GM21381 (cell line): ENCODE results near the gene COL23A1.
"Not testable (repeated sequence)": the region's sequence is repeated elsewhere in the genome, so short reads cannot be mapped to it uniquely, and the experiment has no call there.

ENCODE experiments used
- ATAC-seq: cut with Tn5 transposase; IDR thresholded peaks from one replicate; pipeline ENCODE4 v1.9.1; 2021; ENCODE audit warnings: mild to moderate bottlenecking, moderate library complexity; ENCODE audit not compliant: unreplicated experiment

The COL23A1 gene

DNA sequence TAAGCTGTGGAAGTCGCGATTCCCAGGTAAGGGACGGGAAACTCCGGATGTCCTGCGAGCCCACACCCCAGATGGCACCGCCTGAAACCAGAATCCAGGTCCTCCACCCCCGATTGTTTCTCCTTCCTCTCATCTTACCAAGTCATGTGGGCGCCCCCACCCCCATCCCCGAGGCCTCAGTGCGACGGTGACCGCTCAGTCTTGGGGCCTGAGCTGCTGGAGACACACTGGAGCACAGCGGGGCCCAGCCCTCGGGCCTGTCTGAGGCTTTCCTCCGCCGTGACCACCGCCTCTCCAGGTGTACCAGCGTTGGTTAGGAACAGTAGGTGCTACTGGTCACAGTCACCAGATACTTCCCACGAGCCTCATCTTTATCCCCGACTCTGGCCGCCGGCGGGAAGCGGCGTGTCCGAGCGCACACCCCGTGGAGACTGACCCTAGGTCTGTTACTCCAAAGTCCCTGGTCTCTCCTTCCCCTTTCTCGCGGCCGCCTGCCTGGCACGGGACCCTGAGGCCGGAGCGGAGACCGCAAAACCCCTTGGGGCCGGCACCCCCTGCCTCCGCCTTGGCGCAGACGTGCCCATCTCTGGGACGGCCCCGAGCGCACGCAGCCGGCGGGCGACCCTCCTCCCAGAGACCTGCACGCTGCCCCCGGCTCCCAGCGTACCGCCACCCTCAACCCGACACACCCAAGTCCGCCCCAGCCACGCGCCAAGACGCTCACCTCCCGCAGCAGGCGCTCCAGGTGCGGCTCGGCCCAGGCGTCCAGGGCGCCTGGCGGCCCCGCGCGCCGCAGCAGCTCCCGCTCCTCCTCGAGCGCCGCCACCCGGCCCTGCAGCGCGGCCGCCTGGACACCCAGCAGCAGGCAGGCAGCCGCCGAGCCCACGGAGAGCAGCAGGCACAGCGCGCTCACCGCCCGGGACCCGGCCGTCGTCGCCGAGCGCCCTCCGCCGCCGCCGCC lies 733 bp downstream of the COL23A1 start:
- ATAC-seq, result peak; percentile 25

DNA sequence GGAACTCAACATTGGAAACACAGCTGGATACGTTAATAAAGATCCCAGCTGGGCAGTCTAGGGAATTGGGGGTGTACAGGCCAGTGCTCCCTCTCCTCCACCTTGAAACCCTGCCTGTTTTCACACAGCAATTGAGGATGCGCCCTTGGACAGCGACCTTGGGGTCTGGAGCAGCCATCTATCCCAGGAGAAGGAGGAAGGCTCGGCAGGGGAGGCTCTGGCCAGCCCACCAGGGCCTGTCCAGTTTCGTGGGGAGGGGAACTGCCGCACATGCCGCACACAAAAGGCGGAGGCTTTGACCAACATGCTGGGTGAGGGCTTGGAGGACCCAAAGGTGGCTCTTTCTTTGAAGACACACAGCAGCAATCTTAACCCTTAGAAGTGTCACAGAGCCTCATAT lies 1.4 kb downstream of the COL23A1 start:
- no peak for ATAC-seq

DNA sequence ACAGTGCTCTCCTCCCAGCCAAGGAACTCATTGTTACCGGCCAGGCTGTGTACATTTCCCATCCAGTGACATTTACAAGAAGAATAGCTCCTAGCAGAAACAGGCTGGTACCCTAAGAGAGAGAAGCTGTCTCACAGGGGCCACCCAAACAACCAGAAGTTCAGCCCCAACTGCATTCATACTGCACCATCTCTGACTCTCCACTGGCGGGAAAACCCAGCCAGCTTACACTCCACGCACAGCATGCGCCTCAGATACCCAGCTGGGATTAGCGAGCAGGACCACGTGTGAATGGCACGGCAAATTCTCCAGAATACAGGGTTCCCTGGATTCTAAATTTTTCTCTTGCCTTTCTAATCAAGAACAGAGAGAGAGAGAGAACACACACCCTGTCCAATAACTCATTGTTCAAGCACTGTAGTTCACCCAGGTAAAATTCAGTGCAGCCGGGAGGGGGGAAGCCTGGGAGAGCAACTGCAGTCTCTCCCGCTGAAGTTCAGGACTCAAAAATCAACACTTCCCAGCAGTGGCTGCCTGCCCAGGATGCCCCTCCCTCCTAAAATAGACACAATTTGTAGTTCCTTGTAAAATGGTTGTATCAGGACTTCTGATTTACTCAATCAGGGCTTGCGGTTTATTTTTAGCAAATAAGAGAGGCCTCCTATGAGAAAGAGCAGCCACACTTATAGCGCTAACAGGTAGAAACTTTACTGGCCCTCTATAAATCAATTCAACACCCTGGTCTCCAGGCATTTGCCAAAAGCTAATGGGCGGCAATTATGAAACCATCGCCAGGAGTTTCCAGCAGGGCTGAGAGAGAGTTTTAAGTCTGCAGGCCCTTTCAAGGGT lies 2.2 kb downstream of the COL23A1 start:
- ATAC-seq, result no peak

DNA sequence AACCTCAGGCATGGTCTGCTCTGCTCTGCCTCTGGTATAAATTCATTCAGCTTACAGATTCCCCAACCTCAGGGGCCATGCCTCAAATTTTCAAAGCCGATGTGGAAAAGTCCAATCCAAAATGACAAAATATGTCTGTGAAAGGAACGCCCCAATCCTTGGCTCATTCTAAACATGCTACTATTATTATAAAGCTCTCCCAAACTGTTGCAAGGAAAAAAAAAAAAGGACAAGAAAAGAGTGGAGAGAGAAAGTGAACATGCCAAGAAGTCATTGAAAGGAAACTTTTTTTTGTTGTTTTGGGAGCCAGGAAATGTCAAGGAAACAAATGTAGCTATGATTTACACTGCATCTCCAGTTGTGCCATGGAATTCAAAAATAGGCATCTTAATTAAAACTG lies 3.8 kb downstream of the COL23A1 start:
- no peak for ATAC-seq

DNA sequence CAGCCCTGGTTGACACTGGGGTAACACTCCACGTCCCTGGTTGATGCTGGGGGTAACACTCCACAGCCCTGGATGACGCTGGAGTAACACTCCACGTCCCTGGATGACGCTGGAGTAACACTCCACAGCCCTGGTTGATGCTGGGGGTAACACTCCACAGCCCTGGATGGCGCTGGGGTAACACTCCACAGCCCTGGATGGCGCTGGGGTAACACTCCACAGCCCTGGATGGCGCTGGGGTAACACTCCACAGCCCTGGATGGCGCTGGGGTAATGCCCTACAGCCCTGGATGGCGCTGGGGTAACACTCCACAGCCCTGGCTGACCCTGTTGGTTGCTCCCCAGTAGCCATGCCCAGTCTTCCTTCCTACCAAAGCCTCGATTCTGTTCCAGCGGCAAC lies 4.8 kb downstream of the COL23A1 start:
- not testable (repeated sequence) for ATAC-seq

DNA sequence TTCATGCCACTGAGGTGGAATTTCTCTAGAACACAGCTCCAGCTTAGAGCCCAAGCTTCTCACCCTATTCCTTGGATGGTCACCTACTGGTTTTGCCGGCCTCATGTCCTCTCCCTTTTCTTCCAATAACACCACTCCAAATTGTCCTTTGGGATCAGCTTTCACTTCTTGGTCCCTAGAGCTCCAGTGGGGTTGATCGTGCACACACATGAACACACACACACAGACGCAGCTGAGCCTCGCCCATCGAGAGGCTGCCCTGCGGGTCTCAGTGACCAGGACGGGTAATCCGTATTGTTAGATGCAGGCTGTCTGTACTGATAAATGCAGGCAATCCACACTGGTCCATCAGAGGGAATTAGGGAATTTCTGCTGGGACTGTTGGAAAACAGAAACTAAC lies 6.9 kb downstream of the COL23A1 start:
- no peak for ATAC-seq

DNA sequence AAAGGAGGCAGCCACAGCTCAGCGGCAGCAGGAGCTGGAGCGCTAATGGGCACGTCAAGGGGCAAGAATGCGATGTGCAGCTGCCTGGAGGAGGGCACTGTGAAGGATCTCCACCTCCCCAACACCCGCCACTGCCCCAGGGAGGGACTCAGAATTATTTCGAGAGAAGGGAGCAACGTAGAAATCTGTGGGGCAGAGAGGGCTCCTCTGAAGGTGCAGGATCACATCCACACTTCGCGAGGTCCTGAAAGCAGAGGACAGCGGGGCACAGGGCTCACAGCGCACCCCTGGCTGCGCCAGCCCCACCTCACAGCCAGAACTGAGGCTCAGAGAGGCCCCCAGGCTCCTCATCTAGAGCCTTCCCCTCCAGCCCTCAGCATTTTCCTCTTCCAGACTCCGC lies 7.9 kb downstream of the COL23A1 start:
- no peak for ATAC-seq

DNA sequence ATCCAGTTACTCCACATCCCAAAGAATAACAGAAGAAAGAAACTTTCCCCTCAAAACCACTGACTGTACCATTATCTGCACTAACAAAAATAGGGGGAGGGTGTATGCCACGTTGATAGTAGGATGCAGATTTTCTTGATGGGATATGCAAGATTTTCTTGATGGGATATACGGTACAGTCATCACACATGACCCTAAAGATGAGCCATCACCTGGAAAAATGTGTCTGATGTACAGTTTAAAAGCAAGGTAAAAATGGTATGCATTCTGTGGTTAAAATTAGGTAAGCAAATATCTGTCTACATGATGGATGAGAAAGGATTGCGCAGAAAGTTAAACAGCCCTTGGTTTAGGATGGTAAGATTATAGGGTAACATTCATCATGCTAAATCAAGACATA lies 8.6 kb downstream of the COL23A1 start:
- no peak for ATAC-seq

DNA sequence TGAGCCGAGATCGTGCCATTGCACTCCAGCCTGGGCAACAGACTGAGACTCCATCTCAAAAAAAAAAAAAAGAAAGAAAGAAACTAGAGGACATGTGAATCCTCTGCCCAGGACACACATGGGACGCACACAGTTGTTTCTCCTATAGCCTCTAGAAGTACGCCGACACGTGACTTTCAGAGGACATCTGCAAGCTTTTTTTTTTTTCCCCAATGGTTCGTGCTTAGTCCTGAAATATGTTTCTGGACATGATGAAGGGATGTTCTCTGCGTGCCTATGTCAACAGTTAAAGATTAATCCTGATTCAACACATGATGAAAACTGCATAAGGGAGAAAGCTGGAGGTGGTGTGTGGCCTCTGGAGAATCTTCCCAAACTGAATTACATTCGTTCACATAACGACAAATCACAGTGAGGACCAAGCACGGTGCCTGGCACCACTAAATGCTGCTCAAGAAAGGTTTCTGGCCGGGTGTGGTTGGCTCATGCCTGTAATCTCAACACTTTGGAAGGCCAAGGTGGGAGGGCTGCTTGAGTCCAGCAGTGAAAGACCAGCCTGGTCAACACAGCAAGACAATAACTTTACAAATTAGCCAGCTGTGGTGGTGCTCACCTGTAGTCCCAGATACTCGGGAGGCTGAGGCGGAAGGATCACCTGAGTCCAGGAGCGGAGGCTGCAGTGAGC lies 9.8 kb downstream of the COL23A1 start:
- no peak for ATAC-seq

DNA sequence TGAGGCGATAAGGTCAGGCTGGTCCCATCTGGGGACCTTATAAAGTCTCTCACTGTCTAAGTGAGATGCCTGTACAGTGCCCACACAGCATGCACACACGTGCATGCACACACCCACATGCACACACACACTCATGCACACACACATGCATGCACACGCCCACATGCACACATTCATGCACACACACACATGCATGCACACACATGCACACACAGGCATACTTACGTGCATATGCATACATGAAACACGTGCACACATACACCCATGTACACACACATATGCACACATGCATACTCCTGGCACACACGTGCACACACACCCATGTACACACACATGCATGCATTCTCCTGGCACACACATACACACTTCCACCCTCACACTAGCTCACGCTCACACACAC lies 12.2 kb downstream of the COL23A1 start:
- ATAC-seq, result no peak

DNA sequence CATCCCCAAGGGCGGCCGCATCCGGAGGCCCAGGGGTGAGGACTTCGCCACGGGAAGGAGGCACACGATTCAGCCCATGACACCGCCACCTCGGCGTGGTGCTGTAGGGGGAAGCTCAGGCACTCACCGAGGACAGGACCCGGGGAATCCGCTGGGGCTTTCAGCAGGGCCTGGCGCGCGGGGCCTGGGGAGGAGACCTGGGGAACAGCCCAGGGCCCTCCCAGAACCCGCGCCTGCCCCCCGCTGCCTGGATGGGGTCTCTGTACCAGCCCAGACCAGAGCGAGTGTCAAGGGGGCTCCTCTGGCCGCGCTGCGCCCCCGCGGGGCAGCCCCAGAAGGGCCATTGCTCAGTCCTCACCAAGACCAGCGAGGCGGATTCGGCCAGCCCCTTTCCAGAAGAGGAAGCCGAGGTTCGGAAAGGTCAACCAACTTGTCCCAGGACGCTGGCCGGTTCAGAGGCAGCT lies 12.8 kb downstream of the COL23A1 start:
- no peak for ATAC-seq

DNA sequence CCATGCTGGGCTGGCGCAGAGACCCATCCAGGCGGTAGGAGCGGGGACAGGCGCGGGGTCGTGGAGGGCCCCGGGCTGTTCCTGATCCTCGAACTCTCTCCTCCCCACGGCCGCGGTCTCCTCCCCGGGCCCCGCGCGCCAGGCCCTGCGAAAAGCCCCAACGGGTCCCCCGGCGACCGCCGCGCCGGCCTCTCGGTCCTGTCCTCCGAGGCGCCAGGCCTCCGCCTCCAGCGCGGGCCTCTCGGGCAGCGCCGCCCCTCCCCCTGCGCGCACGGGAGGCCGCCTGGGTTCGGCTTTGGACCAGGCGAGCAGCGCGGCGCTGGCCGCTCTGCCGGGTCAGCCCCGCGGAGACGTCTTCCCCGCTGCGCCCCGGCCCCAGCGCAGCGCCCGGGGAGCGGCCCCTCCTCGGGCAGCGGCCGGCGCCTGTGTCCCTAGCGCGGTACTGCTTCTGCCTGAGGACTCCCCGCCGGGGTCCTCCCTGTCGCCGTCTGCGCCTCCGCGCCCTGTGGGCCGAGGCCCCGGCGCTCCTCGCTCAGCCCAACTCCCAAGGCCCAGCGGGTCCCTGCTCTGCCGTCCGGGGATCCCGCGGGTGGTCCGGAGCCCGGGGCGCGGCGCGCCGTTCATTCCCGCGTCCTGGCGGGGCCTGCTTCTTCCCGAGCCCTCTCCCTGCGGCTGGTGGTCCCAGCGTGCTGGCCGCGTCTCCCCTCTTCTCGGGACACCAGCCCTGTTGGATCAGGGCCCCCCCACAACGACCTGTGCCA lies 13.4 kb downstream of the COL23A1 start:
- ATAC-seq, result no peak

DNA sequence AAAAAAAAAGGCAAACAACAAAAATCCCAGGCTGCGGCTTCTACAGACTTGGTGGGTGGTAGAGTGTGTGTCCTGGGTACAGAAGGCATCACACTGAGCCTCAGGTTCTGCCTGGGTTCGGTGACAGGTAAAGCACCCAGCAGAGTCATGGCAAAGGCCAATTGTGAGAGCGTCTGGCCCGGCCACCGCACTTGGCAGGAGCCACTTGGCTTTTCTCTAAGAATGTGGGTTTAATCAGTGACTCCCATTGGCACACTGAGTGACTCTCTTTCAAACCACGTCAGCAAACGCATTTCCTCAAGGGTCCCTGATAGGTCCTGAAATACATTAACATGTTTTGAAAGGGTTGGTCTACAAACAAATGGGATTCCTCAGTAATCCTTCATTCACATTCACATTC lies 17.0 kb downstream of the COL23A1 start:
- no peak for ATAC-seq

DNA sequence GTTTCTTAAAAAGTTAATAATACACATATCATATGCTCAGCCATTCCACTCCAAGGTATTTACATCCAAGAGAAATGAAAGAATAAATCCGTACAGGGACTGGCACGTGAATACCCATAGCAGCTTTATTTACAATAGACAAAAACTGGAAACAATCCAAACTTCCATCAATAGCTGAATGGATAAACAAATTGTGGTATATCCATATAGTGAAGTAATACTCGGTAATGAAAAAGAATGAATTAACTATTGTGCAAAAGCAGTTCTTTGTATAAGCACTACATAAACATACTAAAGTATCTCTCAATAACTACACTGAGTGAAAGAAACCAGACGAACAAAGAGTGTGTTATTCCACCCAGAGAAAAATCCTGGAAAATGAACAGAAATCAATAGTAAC lies 17.6 kb downstream of the COL23A1 start:
- ATAC-seq, result no peak

DNA sequence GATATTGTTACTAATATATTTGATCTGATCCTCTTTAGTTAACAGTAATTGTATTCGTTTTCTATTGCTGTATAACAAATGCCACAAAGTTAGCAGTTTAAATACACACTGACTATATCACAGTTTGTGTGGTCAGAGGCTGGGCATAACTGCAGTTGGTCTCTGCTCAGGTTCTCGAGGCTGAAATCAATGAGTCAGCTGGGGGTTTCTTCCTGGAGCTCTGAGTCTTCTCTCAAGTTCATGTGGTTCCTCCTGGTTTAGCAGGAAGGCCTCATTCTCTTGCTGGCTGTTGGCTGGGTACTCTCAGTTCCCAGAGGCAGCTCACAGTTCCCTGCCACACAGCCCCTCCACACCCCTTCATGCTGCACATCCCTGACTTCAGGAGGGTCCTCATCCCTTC lies 20.7 kb downstream of the COL23A1 start:
- ATAC-seq, result no peak

DNA sequence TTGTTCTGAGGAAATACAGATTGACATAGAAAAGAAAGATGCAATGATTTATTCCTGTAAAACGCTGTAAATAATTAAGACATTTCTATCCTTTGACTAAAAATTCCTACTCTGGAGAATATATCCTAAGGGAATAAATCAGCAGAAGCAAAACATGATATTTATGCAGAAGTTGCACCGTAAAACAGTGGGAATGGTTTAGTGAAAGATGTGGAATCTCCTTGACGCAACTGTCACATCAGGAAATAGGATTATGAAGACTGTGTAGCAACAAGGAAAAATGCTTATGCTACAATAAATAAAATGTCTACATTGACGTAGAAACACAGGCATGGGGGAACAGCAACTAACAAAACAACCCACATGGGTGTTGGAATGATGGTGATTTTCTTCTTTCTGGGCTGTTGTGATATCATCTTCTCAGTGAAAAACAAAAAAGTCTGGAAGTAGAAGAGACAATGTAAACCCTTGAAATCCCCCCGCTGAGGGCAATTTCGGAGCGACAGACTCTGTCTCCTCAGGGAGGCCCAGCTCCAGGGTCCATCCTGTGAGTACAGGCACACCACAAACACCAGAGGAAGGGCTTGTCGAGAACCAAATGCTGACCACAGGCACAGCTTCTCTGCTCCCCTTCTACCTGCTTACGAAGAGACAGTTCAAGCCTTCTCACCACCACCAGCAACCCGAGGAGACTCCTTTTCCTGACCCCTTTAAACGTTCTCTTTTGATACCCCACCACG lies 25.2 kb downstream of the COL23A1 start:
- no peak for ATAC-seq

DNA sequence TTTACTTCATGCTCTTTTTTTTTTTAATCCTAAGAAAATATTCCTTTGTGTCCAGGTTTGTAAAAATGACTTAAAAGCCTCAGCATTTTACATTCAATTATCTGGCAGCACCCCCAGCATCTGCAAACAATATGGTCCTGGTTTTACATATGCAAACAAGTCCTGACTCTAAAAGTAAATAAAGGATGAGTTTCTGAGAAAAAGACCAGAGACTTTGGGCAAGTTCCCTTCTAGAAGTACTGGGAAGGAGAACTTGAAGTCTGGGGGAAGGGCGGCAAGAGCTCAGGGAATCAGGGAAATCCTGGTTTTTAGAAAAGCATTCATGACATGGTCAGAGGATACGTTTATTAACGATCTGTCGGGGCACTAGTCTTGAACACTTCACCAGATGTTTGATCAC lies 25.8 kb downstream of the COL23A1 start:
- ATAC-seq, result no peak

DNA sequence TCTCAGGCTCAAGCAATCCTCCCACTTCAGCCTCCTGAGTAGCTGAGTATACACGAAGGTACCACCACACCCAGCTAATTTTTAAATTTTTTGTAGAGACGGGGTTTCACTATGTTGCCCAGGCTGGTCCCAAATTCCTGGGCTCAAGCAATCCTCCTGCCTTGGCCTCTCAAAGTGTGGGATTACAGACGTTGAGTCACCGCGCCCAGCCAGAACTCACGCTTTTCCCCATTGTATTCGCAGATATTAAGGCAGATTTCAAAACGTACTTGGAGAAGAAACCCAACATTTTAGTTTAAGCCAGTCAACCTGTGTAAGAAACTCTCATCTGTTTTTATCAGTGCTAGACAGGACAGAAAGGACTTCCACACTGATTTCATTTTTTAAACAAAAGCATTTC lies 26.6 kb downstream of the COL23A1 start:
- ATAC-seq, result no peak

DNA sequence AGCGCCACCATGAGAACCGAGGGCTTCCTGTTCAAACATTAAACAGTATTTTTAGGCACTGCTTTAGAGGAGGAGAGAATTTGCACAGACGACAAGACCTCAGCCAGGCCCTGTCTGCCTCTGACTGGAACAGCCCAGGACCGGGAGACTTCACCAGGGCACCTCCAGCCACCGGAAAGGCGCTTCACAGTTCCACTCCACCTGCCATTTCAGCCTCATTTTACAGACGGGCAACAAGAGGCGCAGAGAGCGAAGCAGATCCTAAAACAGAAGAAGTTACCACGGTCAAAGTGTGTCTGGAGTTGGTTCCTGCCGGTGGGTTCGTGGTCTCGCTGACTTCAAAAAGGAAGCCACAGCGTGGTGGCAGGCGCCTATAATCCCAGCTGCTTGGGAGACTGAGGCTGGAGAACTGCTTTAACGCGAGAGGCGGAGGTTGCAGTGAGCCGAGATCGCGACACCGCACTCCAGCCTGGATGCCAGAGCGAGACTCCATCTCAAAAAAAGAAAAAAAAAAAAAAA lies 28.4 kb downstream of the COL23A1 start:
- no peak for ATAC-seq

DNA sequence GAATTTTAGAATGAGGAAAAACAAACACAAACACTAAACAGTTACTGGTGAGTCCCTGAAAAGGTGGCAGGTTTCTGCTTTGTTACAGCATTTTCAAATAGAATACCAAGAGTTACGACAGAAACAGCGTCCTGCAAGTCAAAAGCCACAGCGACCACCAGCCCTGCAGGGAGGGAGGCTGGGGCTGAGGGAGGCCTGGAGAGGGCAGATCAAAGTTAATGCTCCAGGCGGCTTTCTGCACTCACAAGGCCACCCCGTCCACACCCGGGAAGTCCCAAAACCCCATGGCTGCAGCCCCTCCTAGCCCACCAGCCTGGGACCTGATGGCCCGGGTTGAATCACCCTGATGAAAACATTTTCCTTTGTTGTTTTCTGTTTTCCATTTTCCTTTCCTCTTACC lies 29.3 kb downstream of the COL23A1 start:
- ATAC-seq, result no peak
